Measurements from ENCODE around the gene MARS1.

The MARS1 gene

DNA sequence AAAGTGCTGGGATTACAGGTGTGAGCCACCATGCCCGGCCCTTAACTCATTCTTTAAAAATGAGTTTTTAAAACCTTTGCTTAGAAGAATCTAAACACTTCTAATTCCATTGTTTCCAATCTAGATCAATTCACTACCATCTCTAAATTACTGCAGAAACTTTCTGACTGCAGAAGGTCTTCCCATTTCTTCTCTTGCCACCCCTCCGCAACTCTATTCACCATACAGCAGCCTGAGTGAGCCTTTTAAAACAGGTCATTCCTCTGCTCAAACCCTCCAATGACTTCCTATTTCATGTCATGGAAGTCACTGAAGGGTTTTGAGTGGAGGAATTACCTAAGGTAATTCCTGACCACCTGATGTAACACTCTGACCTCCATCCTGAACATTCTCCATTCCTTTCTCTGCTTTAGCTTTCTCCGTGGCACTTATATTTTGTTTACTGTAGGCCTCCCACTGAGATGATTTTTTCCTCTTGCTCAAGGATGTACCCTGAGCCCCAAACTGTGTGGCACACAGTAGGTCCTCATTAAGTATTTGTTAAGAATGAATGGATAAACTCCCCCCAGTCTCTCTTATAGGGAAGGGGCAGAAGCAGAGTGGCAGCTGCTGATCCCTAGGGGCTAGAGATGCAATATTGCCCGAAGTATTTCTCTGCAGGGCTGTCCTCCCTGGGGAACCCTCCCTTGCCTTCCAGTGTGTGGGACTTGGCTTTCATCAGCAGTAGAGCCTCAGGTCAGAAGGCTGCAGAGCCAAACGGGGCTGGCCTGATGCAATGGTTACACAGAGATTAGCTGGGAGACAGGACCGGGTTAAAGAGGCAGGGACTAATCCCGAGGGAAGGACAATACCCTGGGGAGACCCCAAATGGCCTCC is 31.3 kb downstream of the MARS1 start:
- no peak for DNase-seq

DNA sequence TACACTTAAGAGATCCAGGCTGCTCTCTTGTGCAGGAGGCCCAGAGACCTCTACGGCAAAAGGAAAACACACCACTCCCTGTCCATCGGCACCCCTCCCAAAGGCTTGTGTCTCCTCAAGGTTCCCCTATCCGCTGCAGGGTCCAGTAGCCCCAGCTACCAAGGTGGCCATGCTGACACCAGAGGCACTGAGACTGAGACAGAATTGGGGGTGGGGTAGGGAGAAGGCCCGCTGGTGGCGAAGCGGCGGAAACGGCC is 31.9 kb downstream of the MARS1 start:
- DNase-seq = no peak

DNA sequence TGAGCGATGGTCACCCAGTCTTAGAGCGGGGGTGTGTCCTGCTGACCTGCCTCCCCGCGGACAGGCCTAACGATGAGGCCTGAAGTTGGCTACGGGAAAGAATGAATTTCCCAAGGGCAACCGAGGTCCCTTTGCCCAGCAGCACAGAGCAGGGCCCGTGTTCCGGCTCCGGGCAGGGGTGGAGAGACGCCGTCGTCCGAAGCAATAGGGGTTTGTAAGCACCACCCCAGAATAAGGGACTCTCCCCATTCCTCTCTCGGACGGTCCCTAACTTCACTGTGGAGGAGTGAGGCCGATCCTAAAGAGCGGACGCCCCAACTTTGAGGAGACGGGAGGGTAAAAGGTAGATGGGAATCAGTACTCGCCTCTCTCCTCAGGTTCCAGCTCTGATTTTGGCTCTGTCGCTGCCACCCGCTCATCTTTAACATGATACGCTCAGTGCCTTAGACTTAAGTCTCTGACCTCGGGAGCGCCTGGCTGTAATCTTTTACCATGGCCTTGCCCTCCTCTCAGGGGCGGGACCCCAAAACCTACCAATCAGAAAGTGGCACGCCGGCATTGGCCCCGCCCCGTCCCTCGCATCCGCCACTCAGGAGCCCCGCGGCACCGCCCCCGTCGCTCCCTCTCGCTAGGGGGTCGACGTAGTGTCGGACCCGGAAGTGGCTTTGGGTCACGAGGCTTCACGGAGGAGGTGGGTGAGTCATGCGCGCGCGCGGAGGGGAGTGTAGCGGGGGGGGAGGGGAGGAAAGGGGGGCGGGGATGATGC is 32.4 kb downstream of the MARS1 start, which contains the start of gene DDIT3:
Gene DDIT3, minus strand, starts transcription at position 462 of the 766 bp plus-strand sequence. CDS start 3,108 bp downstream, outside the sequence.
- peak; percentile 98 for DNase-seq

DNA sequence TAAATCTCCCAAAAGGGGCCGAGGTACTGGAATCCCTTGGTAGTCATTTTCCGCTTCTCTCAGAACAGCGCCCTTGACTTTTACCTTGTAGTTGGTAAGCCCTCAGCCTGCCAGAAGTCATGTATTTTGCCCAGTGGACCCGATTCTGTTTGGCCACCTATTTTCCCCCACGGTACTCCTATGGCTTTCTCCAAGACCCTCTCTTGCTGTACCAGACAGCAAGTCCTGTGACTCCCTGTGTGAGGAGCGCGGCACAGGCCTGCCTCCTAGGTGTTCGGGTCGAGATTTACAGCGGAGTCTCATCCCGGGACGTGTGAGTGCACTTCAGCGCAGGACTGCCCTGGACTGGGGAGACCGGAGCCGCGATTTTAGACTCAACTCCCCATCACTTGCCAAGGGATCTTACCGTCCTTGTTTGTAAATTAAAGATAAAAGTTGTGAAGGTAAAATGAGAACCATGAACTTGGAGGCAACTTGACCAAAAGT is 33.7 kb downstream of the MARS1 start:
- no peak for DNase-seq

DNA sequence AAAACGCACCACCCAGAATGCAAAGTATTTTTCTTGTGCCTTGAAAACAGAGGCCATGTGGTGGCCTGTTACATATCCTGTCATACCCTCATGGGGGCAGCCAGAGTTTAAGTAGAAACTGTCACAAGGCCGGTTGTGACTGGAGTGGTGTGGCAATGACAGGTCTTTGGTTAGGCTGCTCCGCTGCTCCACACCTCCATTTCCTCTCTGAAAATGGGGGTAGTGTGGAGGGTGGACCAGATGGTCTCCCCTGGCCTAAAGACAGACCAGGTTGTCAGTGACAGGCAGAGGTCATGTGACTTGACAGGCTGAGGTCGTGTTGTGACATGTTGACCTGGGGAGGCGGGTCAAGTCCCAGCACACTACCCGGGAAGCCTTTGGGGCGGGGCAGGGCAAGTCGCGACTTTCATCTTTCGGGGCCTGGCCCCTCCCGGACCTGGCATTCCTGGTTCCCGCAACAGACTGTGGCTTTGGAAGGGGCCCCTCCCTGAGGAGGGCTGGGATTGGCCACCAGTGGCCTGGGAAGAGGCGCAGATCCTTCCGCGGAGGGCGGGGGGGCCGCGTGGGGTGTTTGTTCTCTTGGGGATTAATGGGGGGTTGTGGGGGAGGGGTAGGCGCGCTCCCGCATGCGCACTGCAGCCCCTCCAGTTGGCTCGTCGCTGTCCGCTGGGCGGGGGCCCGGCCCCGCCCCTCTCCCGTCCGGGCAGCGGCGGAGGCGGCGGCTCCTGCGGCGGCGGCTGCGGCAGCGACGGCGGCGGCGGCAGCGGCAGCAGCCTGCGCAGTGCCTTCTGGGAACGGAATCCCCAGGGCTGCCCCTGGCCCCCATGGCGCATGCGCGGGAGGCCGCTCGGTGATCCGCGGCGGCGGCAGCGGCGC is 34.4 kb downstream of the MARS1 start, which contains the start of gene MBD6:
Gene MBD6, plus strand, starts transcription at position 814 of the 876 bp plus-strand sequence. CDS start 1,480 bp downstream, outside the sequence.
- peak; percentile 69 for DNase-seq

DNA sequence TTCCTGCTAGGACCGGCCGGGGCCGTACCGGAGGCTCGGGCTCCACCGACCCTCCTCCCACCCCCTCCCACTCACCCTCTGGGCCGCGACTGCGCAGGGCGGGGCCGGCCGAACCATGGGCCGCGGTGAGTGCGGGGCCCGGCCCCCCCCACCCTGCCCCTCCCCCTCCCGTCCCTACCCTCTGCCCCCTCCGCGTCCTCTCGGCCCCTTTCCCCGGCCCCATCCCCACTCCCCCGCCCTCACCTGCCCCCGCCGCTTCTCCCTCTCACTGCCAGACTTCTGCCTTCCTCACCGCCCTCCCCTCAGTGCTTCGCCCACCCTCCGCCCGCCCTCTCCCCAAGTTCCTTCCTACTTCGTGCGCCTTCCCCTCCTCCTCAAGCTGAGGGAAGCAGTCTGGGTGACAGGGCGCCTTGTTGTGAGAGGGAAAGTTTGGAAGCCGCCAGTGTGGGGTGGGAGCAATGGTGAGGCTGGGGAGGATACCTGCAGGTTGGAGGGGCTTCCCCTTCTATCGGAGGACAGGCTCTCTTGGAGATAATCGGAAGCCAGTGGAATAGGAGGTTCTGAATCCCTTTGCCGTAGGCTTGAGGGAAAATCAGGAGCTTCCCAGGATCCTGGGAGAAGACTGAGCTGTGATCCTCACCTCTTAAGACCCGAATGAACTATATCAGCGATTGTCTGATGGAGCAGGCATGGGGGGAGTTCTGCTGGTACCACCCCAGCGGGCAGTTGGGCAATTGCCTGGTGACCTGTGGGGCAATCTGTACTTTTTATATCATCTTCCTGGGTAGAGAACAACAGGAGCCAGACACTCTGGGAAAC is 35.2 kb downstream of the MARS1 start:
- DNase-seq = no peak

DNA sequence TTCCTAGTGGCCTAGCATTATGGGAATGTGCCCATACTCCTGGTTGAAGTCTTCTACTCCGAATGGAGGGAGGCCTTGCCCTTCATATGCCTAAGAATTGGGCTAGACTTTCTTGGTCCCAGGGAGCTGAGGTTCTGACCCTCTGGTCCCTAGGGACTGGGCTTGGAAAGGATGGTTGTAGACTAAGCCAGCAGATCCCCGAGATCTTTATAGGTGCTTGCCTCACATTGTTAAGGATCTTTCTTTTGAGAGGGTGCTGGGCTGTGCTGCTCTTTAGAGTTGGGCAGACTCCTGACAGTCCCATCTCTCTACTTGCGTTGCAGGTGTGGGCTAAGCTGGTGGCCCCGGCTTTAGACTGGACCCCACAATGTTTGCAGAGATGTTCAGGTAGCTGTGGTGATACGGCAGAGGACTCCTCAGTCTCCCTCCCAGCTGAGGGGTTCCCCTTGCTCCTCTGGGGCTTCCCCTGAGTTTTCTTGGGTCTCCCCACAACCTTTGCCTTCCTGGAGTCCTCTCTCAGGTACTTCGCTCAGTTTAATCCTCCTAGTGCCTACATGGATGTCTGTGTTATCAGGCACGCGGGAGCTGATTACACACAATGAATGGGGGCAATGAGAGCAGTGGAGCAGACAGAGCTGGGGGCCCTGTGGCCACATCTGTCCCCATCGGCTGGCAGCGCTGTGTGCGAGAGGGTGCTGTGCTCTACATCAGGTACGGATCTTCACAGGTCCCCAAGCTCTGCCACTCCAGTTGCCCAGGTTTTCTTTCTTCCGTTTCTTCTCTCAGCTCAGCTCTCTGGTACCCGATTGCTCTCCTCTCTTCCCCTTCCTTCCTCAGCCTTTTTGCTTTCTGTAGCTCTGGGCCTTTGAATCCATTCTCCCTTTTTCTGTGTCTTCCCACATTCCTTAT is 36.1 kb downstream of the MARS1 start:
- no peak for DNase-seq

DNA sequence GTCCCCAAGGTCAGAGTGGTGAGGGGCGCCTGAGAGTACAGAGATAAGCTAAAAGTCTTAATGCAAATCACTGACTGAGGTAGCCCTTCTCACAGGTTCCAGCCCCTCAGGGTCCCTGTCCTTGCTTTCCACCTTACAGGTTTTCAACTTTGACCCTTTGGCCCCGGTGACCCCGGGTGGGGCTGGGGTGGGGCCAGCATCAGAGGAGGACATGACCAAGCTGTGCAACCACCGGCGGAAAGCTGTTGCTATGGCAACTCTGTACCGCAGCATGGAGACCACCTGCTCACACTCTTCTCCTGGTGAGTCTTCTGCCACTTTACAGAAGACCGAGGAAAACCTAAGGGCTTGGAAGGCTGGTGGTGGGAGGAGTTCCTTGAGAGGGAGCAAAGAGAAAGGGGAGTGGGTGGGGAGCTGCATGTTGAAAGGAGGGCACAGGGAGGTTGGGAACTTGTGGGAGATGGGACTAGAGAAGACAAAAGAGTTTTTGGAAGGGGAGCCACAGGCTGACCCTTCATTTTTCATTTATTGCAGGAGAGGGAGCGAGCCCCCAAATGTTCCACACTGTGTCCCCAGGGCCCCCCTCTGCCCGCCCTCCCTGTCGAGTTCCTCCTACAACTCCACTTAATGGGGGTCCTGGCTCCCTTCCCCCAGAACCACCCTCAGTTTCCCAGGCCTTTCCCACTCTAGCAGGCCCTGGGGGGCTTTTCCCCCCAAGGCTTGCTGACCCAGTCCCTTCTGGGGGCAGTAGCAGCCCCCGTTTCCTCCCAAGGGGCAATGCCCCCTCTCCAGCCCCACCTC is 37.1 kb downstream of the MARS1 start:
- DNase-seq = no peak

DNA sequence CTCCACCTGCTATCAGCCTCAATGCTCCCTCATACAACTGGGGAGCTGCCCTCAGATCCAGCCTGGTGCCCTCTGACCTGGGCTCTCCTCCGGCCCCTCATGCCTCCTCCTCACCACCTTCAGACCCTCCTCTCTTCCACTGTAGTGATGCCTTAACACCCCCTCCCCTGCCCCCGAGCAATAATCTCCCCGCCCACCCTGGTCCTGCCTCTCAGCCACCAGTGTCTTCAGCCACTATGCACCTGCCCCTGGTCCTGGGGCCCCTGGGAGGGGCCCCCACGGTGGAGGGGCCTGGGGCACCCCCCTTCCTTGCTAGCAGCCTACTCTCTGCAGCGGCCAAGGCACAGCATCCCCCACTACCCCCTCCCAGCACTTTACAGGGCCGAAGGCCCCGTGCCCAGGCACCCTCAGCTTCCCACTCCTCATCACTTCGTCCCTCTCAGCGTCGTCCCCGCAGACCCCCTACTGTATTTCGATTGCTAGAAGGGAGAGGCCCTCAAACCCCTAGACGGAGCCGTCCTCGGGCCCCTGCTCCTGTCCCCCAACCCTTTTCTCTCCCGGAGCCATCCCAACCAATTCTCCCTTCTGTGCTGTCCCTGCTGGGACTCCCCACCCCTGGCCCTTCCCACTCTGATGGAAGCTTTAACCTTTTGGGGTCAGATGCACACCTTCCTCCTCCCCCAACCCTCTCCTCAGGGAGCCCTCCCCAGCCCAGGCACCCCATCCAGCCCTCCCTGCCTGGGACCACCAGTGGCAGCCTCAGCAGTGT is 37.9 kb downstream of the MARS1 start:
- DNase-seq = no peak

DNA sequence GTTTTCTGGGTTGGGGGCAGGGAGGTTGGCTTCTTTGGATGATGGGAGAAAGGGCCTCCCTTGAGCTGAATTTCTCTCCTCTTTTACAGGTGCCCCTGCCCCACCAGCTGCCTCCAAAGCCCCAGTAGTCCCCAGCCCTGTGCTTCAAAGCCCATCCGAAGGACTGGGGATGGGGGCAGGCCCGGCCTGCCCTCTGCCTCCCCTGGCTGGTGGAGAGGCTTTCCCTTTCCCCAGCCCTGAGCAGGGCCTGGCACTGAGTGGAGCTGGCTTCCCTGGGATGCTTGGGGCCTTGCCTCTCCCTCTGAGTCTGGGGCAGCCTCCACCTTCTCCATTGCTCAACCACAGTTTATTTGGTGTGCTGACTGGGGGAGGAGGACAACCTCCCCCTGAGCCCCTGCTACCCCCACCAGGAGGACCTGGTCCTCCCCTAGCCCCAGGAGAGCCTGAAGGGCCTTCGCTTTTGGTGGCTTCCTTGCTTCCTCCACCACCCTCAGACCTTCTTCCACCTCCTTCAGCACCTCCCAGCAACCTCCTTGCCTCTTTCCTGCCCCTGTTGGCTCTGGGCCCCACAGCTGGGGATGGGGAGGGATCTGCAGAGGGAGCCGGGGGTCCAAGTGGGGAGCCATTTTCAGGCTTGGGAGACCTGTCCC is 38.7 kb downstream of the MARS1 start:
- DNase-seq = no peak

DNA sequence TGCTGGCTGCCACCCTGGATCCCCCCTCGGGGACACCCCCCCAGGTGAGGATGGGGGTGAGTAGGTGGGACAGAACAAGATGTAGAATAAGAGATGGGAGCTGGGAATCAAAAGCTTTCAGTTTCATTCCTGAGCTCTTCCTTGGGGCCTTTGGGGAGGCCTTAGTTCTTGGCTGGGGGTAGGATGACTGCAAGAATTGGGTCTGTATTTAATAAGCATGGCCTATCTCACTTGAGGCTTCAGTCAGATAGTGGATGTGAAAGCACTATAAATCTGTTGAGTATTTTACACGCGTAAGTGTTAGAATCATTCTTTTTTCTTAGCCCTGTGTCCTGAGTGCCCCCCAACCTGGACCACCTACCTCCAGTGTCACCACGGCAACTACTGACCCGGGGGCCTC is 39.3 kb downstream of the MARS1 start:
- DNase-seq = no peak

DNA sequence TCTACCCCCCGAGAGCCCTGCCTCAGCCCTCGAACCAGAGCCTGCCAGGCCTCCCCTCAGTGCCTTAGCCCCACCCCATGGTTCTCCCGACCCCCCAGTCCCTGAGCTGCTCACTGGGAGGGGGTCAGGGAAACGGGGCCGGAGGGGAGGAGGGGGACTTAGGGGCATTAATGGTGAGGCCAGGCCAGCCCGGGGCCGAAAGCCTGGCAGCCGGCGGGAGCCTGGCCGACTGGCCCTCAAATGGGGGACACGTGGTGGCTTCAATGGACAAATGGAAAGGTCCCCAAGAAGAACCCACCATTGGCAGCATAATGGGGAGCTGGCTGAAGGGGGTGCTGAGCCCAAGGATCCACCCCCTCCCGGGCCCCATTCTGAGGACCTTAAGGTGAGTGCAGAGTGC is 40.3 kb downstream of the MARS1 start:
- DNase-seq = no peak

DNA sequence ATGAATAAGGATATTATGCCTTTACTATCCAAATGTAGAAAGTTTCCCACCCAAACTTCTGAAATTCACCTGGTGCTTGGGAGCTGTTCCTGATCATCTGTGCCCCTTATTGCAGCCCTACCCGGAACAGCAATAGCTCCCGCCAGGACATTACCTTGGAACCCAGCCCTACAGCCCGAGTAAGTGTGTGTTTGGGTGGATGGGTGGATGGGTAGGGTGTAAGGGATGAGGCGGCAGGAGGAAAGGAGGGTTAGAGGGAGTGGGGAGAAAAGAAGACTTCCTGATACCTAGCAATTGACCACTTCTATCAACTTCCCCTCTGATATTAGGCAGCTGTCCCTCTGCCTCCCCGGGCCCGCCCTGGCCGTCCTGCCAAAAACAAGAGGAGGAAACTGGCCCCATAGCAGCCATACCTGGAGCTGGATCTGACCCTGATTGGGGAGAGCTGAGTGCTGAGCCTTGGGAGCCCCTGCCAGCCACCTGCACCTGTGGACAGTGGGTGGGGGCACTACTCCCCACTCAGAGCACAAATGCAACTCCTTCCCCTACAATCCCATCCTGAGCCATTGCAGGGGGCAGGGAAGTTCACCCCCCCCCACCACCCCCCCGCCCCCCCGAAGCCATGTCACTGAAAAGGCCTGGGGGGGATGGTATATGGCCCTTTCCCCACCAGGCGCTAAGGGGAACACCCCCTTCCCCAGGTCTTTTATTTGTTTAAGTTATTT is 41.1 kb downstream of the MARS1 start:
- no peak for DNase-seq

DNA sequence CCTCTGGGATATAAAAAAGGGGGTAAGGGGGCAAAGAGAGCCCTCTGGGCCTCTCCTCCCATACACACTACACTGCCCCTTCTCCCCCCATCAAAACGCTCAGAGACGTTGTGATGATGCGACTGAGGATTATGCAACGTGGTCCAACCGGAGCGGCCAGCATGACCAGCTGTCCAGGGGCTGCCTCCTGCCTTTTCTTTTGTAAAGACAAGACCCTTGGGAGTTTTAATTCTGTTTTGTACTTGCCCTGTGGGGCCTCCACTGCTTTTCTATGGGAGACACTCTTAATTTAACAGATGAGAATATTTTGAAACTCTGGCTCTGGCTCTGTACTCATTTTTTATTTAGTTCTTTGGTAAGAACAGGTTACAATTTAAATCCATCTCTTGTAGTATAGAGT is 42.0 kb downstream of the MARS1 start:
- DNase-seq = no peak

DNA sequence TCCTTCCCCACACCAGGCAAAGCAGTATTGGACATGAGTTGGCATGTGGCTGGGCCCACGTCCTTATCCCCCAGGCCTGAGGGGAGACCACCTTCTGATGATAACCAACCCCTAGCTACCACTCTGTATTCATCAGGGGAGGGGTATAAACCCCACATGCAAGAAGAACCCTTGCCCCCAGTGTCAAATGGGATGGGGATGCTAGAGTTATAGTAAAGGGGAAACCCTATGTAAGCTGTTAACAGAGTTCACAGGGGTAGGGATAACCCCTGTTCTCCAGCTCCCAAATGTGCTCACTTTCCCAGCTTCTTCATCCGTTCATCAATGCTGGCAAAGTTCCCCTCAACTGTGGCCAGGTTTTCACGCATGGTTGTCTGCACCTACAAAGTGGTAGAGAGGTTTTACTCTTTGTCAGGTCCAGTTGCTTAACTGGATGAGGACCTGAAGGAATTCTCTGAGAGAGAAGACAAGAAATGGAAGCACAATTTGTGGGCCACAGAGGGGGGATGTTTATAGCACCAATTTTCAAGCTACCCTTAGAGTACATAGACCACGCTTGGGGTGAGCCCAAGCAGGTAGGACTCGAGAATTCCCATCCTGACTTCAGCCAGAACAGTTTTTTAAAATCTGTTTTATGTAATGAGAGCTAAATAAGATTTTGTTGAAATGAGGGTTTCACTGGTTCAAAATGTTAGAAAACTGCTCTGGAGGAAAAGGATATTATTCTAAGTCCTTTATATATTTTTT is 42.7 kb downstream of the MARS1 start:
- DNase-seq = no peak

DNA sequence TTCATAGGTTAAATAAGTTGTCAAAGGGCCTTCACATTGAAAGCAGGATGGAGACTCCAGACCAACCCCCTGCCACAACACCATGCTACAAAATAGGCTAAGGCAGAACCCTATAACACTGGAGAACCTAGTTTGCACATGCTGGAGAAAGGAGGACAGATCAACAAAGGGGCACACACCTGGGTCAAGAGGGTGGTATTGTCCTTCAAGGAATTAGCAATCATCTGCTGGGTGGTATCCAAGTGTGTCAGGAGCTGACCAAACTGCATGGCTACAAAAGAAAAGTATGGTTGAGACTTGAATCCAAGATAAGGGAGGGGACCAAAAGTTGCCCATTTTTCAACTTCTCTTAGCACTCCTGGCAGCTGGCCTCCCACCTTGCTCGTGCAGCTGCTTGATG is 44.0 kb downstream of the MARS1 start:
- DNase-seq = no peak

DNA sequence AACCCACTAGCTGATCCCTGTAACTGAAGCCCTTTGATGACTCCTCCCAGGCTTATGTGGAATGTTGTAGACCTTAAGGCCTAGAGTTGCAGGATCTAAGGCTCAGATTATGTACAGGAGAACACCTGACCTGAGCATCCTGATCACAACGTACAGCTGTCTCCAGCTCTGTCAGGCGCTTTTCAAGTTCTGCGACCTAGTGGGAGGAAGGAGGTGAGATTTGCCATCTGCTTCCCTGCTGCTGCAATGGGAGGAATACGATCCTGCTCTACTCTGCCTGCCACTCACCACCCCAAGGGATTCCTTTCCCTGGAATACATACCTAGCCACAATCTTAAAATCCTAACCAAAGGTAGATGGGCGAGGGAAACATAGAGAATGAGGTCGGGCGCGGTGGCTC is 45.2 kb downstream of the MARS1 start:
- DNase-seq = no peak
